GM06990 (cell line): ENCODE data around the gene TBX15.

ENCODE experiments used
- DNase-seq: peaks from one replicate; pipeline ENCODE4 v3.0.0-alpha.2; 2011; ENCODE audit not compliant: insufficient read length; ENCODE audit errors: extremely low read depth
- H3K27me3 ChIP-seq: replicated peaks from 2 replicates; pipeline ENCODE4 v1.6.0; 2011; ENCODE audit warnings: low read length; ENCODE audit not compliant: control insufficient read depth, insufficient read depth
- H3K36me3 ChIP-seq: 2 replicates; pipeline ENCODE4 v1.5.1; 2011; ENCODE audit warnings: low read length; ENCODE audit not compliant: control insufficient read depth, insufficient read depth
- H3K4me3 ChIP-seq: replicated peaks from 2 replicates; pipeline ENCODE4 v1.5.1; 2011; ENCODE audit warnings: low read depth, mild to moderate bottlenecking, control low read depth, low read length
- CTCF ChIP-seq: IDR thresholded peaks from 2 replicates; pipeline ENCODE4 v1.5.1; 2011; ENCODE audit warnings: low read length, control low read depth, mild to moderate bottlenecking, inconsistent platforms; ENCODE audit not compliant: insufficient read depth, poor library complexity, severe bottlenecking

TBX15 gene

GRCh38 chr1:118944133-118944532 lies 44.0 kb downstream of the TBX15 start:
- Histone ChIP-seq H3K27me3 (no peaks in the 10 kb centered on the region), H3K4me3 (no peak overlapping the region), H3K36me3 (no peaks in the 10 kb centered on the region)
- no peak for DNase-seq
- no peak for TF ChIP-seq CTCF

- no peak overlapping the region for H3K4me3 ChIP-seq
- no peaks in the 10 kb centered on the region for H3K27me3 ChIP-seq
- no peaks in the 10 kb centered on the region for H3K36me3 ChIP-seq
- DNase-seq, result no peak
- no peak for TF ChIP-seq CTCF
Observed at GRCh38 chr1:118940957-118941356, 47.2 kb downstream of the TBX15 start.

- H3K27me3 ChIP-seq, result no peaks in the 10 kb centered on the region
- H3K36me3 ChIP-seq, result no peaks in the 10 kb centered on the region
- TF ChIP-seq CTCF, result no peak
- H3K4me3 ChIP-seq, result no peak overlapping the region
- no peak for DNase-seq
Observed at GRCh38 chr1:118937413-118938072, 50.6 kb downstream of the TBX15 start.

- H3K27me3 ChIP-seq, result no peaks in the 10 kb centered on the region
- H3K4me3 ChIP-seq, result no peak overlapping the region
- TF ChIP-seq CTCF, result no peak
- DNase-seq, result no peak
- H3K36me3 ChIP-seq, result no peaks in the 10 kb centered on the region
Observed at GRCh38 chr1:118934706-118935105, 53.4 kb downstream of the TBX15 start.

GRCh38 chr1:118933051-118933781 lies 54.9 kb downstream of the TBX15 start:
- no peak for DNase-seq
- Histone ChIP-seq H3K4me3 (no peak overlapping the region), H3K27me3 (no peaks in the 10 kb centered on the region), H3K36me3 (no peaks in the 10 kb centered on the region)
- TF ChIP-seq CTCF, result no peak
